ENCODE results near the gene SCAI. TPM values are rescaled to one million over a fixed set of nuclear protein-coding genes. Genes with fewer than 3 reads are reported as not detected.

The SCAI gene
- total and polyA plus RNA-seq, 9 of the 15 experiments (the other 6 are each of a cell fraction or from before 2014, with no cell fraction given): 0.70 to 12.4 (median 4.2) TPM

GRCh38 chr9:124968238-124968637 is 175.1 kb downstream of the SCAI start (continued):
- no peak for TF ChIP-seq POLR2AphosphoS5 (IDR thresholded peaks at IDR 0.05; ENCODE audit: control insufficient read depth, insufficient read depth, low read depth, low read length)
- TF ChIP-seq SMC3 (conservative IDR thresholded peaks at IDR 0.05; ENCODE audit: insufficient read depth, low read depth, low read length): no peak
- TF ChIP-seq MCM3 (IDR thresholded peaks at IDR 0.05): no peak
- TF ChIP-seq TCF3 (CRISPR knock-in tag; IDR thresholded peaks at IDR 0.05): peak; percentile 55
- no peak for TF ChIP-seq TAF15 (IDR thresholded peaks at IDR 0.05; ENCODE audit: low read depth, low read length)
- peak; percentile 69 for TF ChIP-seq ARID1B (IDR thresholded peaks at IDR 0.05)
- 0 out of 2 replicates have a peak, but pooled peaks have one; percentile 29 for TF ChIP-seq JUND (IDR thresholded peaks at IDR 0.05; ENCODE audit: borderline replicate concordance, low read depth, low read length)
- TF ChIP-seq JUND (tag; IDR thresholded peaks at IDR 0.05; ENCODE audit: borderline replicate concordance, low read depth, low read length): no peak
- TF ChIP-seq BRF2 (IDR thresholded peaks at IDR 0.05; ENCODE audit: borderline replicate concordance, insufficient read depth, insufficient read length): no peak
- no peak for TF ChIP-seq CTBP1 (IDR thresholded peaks at IDR 0.05; ENCODE audit: borderline replicate concordance)
- TF ChIP-seq ZNF431 (CRISPR knock-in tag; IDR thresholded peaks at IDR 0.05): no peak
- no peak for TF ChIP-seq BMI1 (IDR thresholded peaks at IDR 0.05; ENCODE audit: low read length)
- no peak for TF ChIP-seq HMGXB4 (CRISPR knock-in tag; IDR thresholded peaks at IDR 0.05)
- TF ChIP-seq CREBBP (IDR thresholded peaks at IDR 0.05; ENCODE audit: low read depth, low read length): no peak
- 0 out of 2 replicates have a peak, but pooled peaks have one; percentile 14 for TF ChIP-seq DPF2 (IDR thresholded peaks at IDR 0.05)
- peak; percentile 49 for TF ChIP-seq CXXC5 (CRISPR knock-in tag; IDR thresholded peaks at IDR 0.05)
- no peak for TF ChIP-seq NELFE (IDR thresholded peaks at IDR 0.05; ENCODE audit: insufficient read depth, insufficient read length)
- TF ChIP-seq SETDB1 (IDR thresholded peaks at IDR 0.05; ENCODE audit: low read length): no peak
- no peak for TF ChIP-seq HOMEZ (CRISPR knock-in tag; IDR thresholded peaks at IDR 0.05)
- TF ChIP-seq NRF1 (conservative IDR thresholded peaks at IDR 0.05 in 1 of 2, IDR thresholded peaks at IDR 0.05 in 1 of 2): 0 out of 4 replicates have a peak, but pooled peaks of 1 of the 2 experiments have one; percentile 23
- peak; percentile 21 to 88; a peak in 3 of 4 replicates for TF ChIP-seq RCOR1 (IDR thresholded peaks at IDR 0.05; ENCODE audit: borderline replicate concordance in 1 of 2, low read depth in 2 of 2, low read length in 2 of 2)
- no peak; the same call in 1 of the 2 replicates for TF ChIP-seq TEAD4 (IDR thresholded peaks at IDR 0.05; ENCODE audit: low read length)
- TF ChIP-seq TEAD4 (CRISPR knock-in tag; IDR thresholded peaks at IDR 0.05; ENCODE audit: borderline replicate concordance): no peak
- TF ChIP-seq DACH1 (IDR thresholded peaks at IDR 0.05; ENCODE audit: partially characterized antibody): no peak
- TF ChIP-seq WHSC1 (IDR thresholded peaks at IDR 0.05; ENCODE audit: low read length): no peak
- TF ChIP-seq MYC (IDR thresholded peaks at IDR 0.05; ENCODE audit: low read depth, low read length): no peak
- TF ChIP-seq MYC (CRISPR knock-in tag; IDR thresholded peaks at IDR 0.05; ENCODE audit: borderline replicate concordance, low read depth): no peak
- TF ChIP-seq CBX3 (IDR thresholded peaks at IDR 0.05; ENCODE audit: borderline replicate concordance in 1 of 2, low read length in 2 of 2): no peak

All from K562 (cell line).